D721Med (cell line): Measurements from ENCODE around the gene CCDC88C.

Source experiments
- DNase-seq: peaks from one replicate; pipeline ENCODE4 v3.0.0; 2011; ENCODE audit warnings: low spot score; ENCODE audit not compliant: insufficient read length
- FAIRE-seq: peaks from 2 replicates; lab custom pipeline; 2011; peaks lifted over from hg19 to GRCh38; lab: Jason Lieb, UNC
- TF ChIP-seq, protein P1 (sequence below): IDR thresholded peaks from 2 replicates; pipeline ENCODE4 v1.5.1; 2012; ENCODE audit warnings: mild to moderate bottlenecking, control low read depth; ENCODE audit not compliant: insufficient read depth; ENCODE audit errors: missing control alignments

The CCDC88C gene

DNA sequence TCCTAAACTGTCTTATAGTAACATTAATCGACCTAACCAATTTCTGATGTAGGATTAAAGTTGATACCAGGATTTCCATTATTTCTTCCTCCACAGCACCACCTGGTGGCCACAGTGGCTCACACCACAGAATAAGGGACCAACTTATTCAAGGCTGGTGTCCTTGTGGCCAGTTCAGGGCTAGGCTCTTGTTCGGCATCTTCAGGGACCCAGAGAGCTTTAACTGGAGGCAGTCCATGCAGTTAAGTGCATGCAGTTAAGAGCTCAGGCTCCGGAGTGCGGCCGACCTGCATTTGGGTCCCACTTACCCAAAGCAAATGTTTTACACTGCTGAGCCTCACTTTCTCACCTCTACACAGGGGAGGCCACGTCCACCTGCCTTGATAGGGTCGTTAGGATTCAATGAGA is 131.1 kb downstream of the CCDC88C start:
- TF ChIP-seq, protein P1, sequence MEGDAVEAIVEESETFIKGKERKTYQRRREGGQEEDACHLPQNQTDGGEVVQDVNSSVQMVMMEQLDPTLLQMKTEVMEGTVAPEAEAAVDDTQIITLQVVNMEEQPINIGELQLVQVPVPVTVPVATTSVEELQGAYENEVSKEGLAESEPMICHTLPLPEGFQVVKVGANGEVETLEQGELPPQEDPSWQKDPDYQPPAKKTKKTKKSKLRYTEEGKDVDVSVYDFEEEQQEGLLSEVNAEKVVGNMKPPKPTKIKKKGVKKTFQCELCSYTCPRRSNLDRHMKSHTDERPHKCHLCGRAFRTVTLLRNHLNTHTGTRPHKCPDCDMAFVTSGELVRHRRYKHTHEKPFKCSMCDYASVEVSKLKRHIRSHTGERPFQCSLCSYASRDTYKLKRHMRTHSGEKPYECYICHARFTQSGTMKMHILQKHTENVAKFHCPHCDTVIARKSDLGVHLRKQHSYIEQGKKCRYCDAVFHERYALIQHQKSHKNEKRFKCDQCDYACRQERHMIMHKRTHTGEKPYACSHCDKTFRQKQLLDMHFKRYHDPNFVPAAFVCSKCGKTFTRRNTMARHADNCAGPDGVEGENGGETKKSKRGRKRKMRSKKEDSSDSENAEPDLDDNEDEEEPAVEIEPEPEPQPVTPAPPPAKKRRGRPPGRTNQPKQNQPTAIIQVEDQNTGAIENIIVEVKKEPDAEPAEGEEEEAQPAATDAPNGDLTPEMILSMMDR = peak; percentile 93
- DNase-seq (peak; percentile 73), FAIRE-seq (peak; percentile 89)

DNA sequence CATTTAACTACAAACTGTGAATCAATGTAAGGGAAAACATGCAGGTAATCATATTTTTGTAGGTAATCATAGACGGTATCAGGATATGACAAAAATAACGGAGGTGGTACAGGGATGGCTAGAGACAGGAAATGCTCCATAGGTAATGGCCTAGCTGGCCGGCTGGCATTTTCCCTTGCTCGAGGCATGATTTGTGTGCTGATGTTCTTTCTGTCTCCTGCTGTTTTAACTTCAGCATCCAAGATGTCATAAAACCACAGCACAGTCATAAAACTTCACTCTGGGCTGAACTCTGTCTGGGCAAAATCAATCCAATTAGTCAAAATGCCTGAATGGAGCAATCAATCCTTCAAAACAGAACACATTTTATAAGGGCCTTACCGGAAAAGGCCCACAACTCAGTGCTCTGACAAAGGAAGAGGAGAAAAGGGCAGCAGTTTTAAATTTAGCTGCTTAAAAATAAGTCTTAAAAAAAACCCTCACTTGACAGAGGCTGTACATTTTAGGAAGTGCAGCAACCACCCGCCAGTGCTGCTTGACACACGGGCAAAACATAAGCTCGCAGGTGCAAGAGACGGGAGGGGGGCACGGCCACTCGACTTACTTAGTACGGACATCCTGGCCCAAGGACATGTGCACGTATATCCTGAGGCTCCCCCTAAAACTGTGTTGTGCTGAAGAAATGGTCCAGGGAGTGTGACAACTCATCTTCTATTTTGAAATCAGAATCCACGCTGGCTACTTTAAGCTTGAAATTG is 132.7 kb downstream of the CCDC88C start:
- no peak for DNase-seq
- FAIRE-seq = no peak
- TF ChIP-seq, protein P1 = no peak

DNA sequence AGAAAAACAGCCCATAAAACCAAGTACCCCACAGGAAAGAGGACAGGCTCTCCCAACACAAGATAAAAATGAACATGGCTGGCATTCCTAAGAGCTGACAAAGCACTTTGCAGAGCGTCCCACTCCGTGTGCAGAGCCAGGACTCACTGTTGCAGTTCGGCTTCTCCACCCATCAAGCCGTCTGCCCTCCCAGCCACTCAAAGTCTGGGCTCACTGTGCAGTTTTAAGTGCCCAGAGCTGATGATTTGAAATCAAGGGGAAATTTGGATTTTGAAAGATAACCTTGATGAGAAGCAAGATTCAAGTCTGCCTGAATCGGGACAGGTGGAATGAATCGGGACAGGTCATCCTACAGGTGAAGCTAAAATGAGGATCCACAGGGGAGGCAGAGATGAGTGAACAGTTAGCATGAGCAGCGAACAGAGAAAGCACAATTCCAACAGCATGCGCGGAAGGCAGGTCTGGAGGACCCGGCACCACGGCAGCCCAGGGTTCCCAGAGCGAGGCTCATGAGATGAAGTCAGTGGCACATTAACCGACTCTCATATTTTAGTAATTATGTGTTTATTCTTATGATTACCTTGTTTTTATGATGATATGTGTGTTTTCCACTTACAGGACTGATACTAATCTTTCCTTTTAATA is 133.4 kb downstream of the CCDC88C start:
- DNase-seq = no peak
- TF ChIP-seq, protein P1 = no peak
- FAIRE-seq = no peak

DNA sequence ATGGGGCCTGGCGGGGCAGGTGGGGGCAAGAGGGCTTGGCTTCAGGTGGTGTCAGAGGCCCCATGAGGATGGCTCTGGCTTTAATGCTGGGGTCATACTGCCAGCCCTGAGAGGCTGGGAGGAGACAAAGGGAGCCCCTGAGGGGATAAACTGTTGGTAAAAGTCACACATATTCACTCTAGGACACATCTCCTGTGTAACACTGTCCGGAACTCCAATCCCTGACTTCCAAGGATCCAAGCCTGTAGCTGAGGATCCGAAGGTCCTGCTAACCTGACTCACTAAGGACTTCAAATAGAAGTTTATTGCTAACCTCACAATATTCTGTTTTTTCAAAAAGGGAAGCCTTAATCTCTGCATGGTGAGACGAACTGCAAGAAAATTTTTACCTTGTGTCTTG is 134.0 kb downstream of the CCDC88C start:
- TF ChIP-seq, protein P1 = no peak
- no peak for FAIRE-seq
- no peak for DNase-seq

DNA sequence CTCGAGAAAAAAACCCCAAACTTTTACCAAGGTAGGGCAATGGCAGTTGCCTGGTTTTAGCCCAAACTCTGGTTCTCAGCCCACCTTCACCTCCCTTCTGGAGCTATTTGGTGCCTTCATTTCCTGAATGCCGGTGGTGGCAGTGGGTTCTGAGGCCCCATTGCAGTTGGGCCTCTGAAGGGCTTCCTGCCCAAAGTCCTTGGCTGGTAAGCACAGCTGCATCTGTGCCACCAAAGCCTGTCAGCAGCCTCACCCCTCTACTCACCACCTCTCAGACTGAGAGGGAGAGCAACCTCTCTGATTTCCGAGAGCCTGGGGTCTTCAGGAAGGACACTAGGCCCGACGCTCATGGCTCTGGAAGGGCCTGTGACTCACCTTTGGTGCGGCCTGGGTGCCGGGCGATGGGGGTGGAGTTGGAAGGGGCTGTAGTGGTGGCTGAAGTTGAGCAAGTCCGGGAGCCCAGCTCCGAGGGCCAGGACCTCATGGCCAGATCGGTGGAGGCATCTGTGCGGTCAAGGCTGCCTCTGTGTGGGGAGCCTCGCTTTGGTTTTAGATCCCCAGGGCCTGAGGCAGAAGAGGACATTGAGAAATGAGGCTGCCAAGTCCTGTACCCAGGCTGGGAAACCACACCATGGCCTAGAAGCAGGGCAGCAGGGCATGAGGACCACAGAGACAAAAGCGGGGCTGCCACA is 134.5 kb downstream of the CCDC88C start:
- DNase-seq = no peak
- FAIRE-seq = no peak
- TF ChIP-seq, protein P1 = no peak

DNA sequence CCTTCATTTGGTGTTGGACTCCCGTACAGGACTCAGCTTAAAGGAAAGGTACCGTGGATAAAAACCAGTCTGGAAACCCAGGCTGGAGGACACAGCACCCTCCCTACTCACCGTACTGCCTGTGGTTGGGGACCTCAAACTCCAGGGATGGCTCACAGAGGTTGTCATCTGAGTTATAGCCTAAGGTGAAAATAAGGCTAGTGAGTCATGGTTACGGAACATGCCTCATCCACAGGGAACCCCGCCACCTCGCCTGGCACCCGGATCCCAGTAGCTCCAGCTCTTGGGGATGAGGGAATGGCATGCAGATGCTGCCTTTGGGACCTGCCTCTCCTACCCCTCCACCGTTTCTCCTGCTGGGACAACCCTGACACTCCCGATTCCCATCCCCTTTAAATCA is 136.3 kb downstream of the CCDC88C start:
- no peak for DNase-seq
- TF ChIP-seq, protein P1 = no peak
- no peak for FAIRE-seq
